Liver (tissue), 3 donors: ENCODE data around the gene ZNF616.

Source experiments
- CTCF ChIP-seq: fragments of 150-350 bp; IDR thresholded peaks from 2 replicates; pipeline ENCODE4 v1.5.1; 2017; ENCODE audit warnings: improper control_type of control experiment, low read depth, low read length; ENCODE audit not compliant: missing input control
- EGR1 ChIP-seq, 2 donors: IDR thresholded peaks; 2 replicates each; pipeline ENCODE4 v1.6.1; 2016 to 2018; ENCODE audit warnings: antibody characterized with exemption in 2 of 2, low read depth in 2 of 2
- FOXA2 ChIP-seq: IDR thresholded peaks from 2 replicates; pipeline ENCODE4 v1.6.1; 2016; ENCODE audit warnings: antibody characterized with exemption
- GABPA ChIP-seq, 2 donors: IDR thresholded peaks in 1 of 2; conservative IDR thresholded peaks in 1 of 2; 2 replicates each; pipeline ENCODE4 v1.6.1; 2016; ENCODE audit warnings: antibody characterized with exemption in 2 of 2, mild to moderate bottlenecking in 1 of 2, moderate library complexity in 1 of 2
- MAX ChIP-seq: IDR thresholded peaks from 2 replicates; pipeline ENCODE4 v1.6.1; 2016; ENCODE audit warnings: antibody characterized with exemption
- RAD21 ChIP-seq, 2 donors: IDR thresholded peaks; 2 replicates each; pipeline ENCODE4 v1.6.1; 2016; ENCODE audit warnings: antibody characterized with exemption in 2 of 2, mild to moderate bottlenecking in 2 of 2
- RXRA ChIP-seq, 2 donors: IDR thresholded peaks; 2 replicates each; pipeline ENCODE4 v1.6.1; 2017 to 2018; ENCODE audit warnings: antibody characterized with exemption in 2 of 2, mild to moderate bottlenecking in 1 of 2
- YY1 ChIP-seq: IDR thresholded peaks from 2 replicates; pipeline ENCODE4 v1.6.1; 2016; ENCODE audit warnings: antibody characterized with exemption, mild to moderate bottlenecking
- TF ChIP-seq, protein P1 (sequence below): IDR thresholded peaks from 2 replicates; pipeline ENCODE4 v1.6.1; 2016; ENCODE audit warnings: antibody characterized with exemption
- donor health status: healthy.
- donor health status: healthy.

DNA sequence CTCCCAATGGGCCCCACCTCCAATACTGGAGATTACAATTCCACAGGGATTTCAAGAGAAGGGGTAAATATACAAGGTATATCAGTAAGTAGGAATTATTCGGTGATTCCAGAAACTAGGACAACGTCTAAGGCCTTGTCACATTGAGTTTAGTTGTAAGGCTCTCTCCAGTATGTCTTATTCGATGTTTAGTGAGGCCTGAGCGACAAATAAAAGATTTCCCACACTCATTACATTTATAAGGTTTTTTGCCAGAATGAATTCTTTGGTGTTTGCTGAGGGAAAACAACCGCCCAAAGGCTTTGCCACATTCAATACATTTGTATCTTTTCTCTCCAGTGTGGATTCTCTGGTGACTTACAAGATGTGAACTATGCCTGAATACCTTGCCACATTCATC is 25.0 kb downstream of the ZNF616 start:
- TF ChIP-seq CTCF (no peak), RAD21 (IDR thresholded peaks at IDR 0.05) (no peak), RXRA (IDR thresholded peaks at IDR 0.05) (no peak), EGR1 (IDR thresholded peaks at IDR 0.05; ENCODE audit: low read depth in 2 of 2) (no peak), GABPA (IDR thresholded peaks at IDR 0.05 in 1 of 2, conservative IDR thresholded peaks at IDR 0.05 in 1 of 2) (no peak), YY1 (no peak), FOXA2 (no peak), MAX (no peak)
- TF ChIP-seq, protein P1, sequence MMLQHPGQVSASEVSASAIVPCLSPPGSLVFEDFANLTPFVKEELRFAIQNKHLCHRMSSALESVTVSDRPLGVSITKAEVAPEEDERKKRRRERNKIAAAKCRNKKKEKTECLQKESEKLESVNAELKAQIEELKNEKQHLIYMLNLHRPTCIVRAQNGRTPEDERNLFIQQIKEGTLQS = no peak
